HEK293T (cell line): Measurements from ENCODE around the gene SNX14.

ENCODE experiments used
- CTBP1 ChIP-seq: fragments of 450-650 bp; IDR thresholded peaks from 2 replicates; pipeline ENCODE4 v1.6.1; 2016; ENCODE audit warnings: borderline replicate concordance
- FOXK2 ChIP-seq: fragments of 450-650 bp; IDR thresholded peaks from 2 replicates; pipeline ENCODE4 v1.6.1; 2016; ENCODE audit warnings: mild to moderate bottlenecking
- LEF1 ChIP-seq: fragments of 450-650 bp; IDR thresholded peaks from 2 replicates; pipeline ENCODE4 v1.6.1; 2017; ENCODE audit warnings: mild to moderate bottlenecking, borderline replicate concordance
- SUZ12 ChIP-seq: fragments of 450-650 bp; IDR thresholded peaks from 2 replicates; pipeline ENCODE4 v1.6.1; 2016; ENCODE audit warnings: mild to moderate bottlenecking

DNA sequence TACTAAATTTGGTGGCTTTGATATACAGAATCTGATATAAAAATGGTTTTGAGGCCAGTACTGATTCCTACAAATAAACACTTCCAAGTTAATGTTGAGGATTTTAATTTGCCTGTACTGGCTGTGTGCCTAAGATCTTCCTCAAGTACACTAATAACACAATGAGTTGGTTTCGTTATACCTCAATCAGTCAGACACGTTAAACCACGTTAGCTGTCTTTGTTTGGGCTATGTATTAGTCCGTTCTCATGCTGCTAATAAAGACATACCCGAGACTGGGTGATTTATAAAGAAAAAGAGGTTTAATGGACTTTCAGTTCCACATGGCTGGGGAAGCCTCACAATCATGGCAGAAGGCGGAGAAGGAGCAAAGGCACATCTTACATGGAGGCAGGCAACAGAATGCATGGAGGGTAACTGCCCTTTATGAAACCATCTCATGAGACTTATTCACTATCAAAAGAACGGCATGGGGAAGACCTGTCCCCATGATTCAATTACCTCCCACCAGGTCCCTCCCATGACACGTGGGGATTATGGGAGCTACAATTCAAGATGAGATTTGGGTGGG, 97.6 kb downstream of the SNX14 start:
- TF ChIP-seq SUZ12 (no peak), CTBP1 (no peak), FOXK2 (no peak), LEF1 (no peak)
